ENCODE data around the gene DHRS13. TPM values are rescaled to one million over a fixed set of nuclear protein-coding genes. Genes with fewer than 3 reads are reported as not detected.

The DHRS13 gene
- total and polyA plus RNA-seq, 4 donors, result 5.0 to 91.6 (median 11.0) TPM

- Histone ChIP-seq H3K27ac (ENCODE audit: low read depth in 1 of 2, low read length in 2 of 2) (no peak overlapping the region), H3K9ac (ENCODE audit: low read depth in 1 of 2, low read length in 2 of 2) (no peak overlapping the region), H3K9me3 (ENCODE audit: control insufficient read depth in 4 of 4, low read length in 3 of 4) (no peaks in the 10 kb centered on the region), H3K36me3 (ENCODE audit: control insufficient read depth in 4 of 4, insufficient read depth in 3 of 4, low read depth in 1 of 4, low read length in 3 of 4) (peaks cover 0 to 5% (median 0%) of the 10 kb centered on the region in 4 donors), H3K27me3 (ENCODE audit: control insufficient read depth in 4 of 4, insufficient read depth in 4 of 4, low read length in 3 of 4) (no peaks in the 10 kb centered on the region), H3K4me3 (ENCODE audit: low read depth in 1 of 3, low read length in 3 of 3) (no peak overlapping the region), H3K4me1 (ENCODE audit: control insufficient read depth in 4 of 4, insufficient read depth in 4 of 4, low read length in 3 of 4) (no peaks in the 10 kb centered on the region)
- TF ChIP-seq RXRA (IDR thresholded peaks at IDR 0.05) (no peak), FOXA2 (IDR thresholded peaks at IDR 0.05) (no peak), ZBTB33 (IDR thresholded peaks at IDR 0.05) (no peak), EGR1 (IDR thresholded peaks at IDR 0.05; ENCODE audit: low read depth in 2 of 2) (no peak), RAD21 (IDR thresholded peaks at IDR 0.05) (no peak), NR2F2 (IDR thresholded peaks at IDR 0.05) (no peak), MAX (IDR thresholded peaks at IDR 0.05) (no peak), FOXA1 (IDR thresholded peaks at IDR 0.05) (no peak), GABPA (IDR thresholded peaks at IDR 0.05 in 1 of 2, conservative IDR thresholded peaks at IDR 0.05 in 1 of 2) (no peak), HNF4A (conservative IDR thresholded peaks at IDR 0.05) (no peak), CTCF (IDR thresholded peaks at IDR 0.05; ENCODE audit: low read depth, low read length, missing input control) (no peak), HNF4G (IDR thresholded peaks at IDR 0.05) (no peak), ATF3 (IDR thresholded peaks at IDR 0.05) (no peak), REST (IDR thresholded peaks at IDR 0.05) (no peak), JUND (IDR thresholded peaks at IDR 0.05) (no peak), SP1 (IDR thresholded peaks at IDR 0.05) (no peak), YY1 (IDR thresholded peaks at IDR 0.05) (no peak), TAF1 (conservative IDR thresholded peaks at IDR 0.05) (no peak)
- DNase-seq (ENCODE audit: low spot score), result peak; percentile 44
- 93% methylated on average over 13 of the region's 13 CpGs for WGBS
Observed at GRCh38 chr17:28865946-28866752, 36.7 kb downstream of the DHRS13 start.
